Breast epithelium (tissue), 4 donors: ENCODE measurements around the gene PIK3CA. TPM values are rescaled to one million over a fixed set of nuclear protein-coding genes. Genes with fewer than 3 reads are reported as not detected.

ENCODE experiments used
- DNase-seq, 2 donors: peaks; one replicate each; pipeline ENCODE4 v3.0.0-alpha.2; 2019; ENCODE audit warnings: low spot score in 2 of 2
- H3K27ac ChIP-seq, 2 donors: fragments of 200-600 bp; sonication (generic) in 1 of 2; one replicate each; pipeline ENCODE4 v1.5.1; 2016 to 2019; ENCODE audit warnings: mild to moderate bottlenecking in 1 of 2
- H3K27me3 ChIP-seq, 2 donors: fragments of 200-600 bp; sonication (generic) in 1 of 2; one replicate each; pipeline versions ENCODE4 v1.5.1 to v1.6.0; 2017 to 2019; ENCODE audit warnings: control low read depth in 1 of 2, mild to moderate bottlenecking in 1 of 2
- H3K36me3 ChIP-seq: fragments of 200-600 bp; one replicate; pipeline ENCODE4 v1.5.1; 2019
- H3K4me1 ChIP-seq, 2 donors: fragments of 200-600 bp; sonication (generic); one replicate each; pipeline ENCODE4 v1.5.1; 2016 to 2019; ENCODE audit warnings: control low read depth in 1 of 2
- H3K4me3 ChIP-seq, 3 donors: fragments of 200-600 bp; sonication (generic); 1 replicate in 2 of 3; 2 replicates in 1 of 3; pipeline ENCODE4 v1.5.1; 2016 to 2019; ENCODE audit warnings: mild to moderate bottlenecking in 3 of 3, moderate library complexity in 2 of 3
- H3K9me3 ChIP-seq, 2 donors: fragments of 200-600 bp; sonication (generic) in 1 of 2; one replicate each; pipeline ENCODE4 v1.5.1; 2016 to 2019; ENCODE audit warnings: control low read depth in 1 of 2
- POLR2A ChIP-seq: fragments of 450-650 bp; IDR thresholded peaks from one replicate; pipeline ENCODE4 v1.6.1; 2016; ENCODE audit warnings: antibody characterized with exemption, mild to moderate bottlenecking, moderate library complexity
- POLR2AphosphoS5 ChIP-seq, 3 donors: sonication (generic); formaldehyde crosslinking; IDR thresholded peaks; one replicate each; pipeline ENCODE4 v1.6.1; 2017; ENCODE audit warnings: antibody characterized with exemption in 3 of 3
- intact Hi-C: fragments of 100-400 bp; cut with DNase I; formaldehyde crosslinking; loops from one replicate; pipeline ENCODE4 v1.15.1; 2023; ENCODE audit warnings: low total_unique reads
- total RNA-seq, 3 donors: library from RNA; depleted of rRNA; stranded (reverse); fragments of >200 nt; gene quantifications; one replicate each; pipeline ENCODE4 v1.1.0, GENCODE V29; 2016
- TF ChIP-seq, protein P1 (sequence below), 3 donors: fragments of 450-650 bp; IDR thresholded peaks; one replicate each; pipeline ENCODE4 v1.5.1; 2016 to 2017; ENCODE audit warnings: antibody characterized with exemption in 3 of 3, mild to moderate bottlenecking in 3 of 3, moderate library complexity in 3 of 3

The PIK3CA gene
- total RNA-seq, 3 donors from 2014 or later = 34.1 to 43.0 (median 38.4) TPM

DNA sequence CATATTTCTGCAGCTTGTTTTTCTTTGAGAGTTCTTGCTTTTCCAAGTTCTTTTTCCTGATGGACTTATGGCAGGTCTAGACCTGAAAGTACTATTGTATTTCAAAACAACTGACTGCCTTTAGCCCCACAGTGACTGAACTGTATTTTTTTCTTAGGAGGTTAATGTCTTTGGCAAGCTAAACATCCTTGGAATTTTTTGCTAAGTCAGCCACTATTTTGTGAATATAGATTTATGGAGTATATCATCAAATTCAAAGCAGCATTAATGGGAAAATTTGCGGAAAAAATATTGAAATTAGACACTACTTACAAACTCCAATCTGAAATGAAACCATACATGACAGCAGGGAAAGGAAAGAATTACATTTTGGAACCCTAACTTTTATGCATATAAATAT lies 8.6 kb downstream of the PIK3CA start:
- no peak for DNase-seq
- no peaks in the 10 kb centered on the region for H3K4me1 ChIP-seq
- H3K27ac ChIP-seq = no peak overlapping the region
- H3K27me3 ChIP-seq = no peaks in the 10 kb centered on the region
- intact Hi-C loops = no loop called here
- TF ChIP-seq POLR2A (no peak), POLR2AphosphoS5 (IDR thresholded peaks at IDR 0.05) (no peak)
- TF ChIP-seq, protein P1, sequence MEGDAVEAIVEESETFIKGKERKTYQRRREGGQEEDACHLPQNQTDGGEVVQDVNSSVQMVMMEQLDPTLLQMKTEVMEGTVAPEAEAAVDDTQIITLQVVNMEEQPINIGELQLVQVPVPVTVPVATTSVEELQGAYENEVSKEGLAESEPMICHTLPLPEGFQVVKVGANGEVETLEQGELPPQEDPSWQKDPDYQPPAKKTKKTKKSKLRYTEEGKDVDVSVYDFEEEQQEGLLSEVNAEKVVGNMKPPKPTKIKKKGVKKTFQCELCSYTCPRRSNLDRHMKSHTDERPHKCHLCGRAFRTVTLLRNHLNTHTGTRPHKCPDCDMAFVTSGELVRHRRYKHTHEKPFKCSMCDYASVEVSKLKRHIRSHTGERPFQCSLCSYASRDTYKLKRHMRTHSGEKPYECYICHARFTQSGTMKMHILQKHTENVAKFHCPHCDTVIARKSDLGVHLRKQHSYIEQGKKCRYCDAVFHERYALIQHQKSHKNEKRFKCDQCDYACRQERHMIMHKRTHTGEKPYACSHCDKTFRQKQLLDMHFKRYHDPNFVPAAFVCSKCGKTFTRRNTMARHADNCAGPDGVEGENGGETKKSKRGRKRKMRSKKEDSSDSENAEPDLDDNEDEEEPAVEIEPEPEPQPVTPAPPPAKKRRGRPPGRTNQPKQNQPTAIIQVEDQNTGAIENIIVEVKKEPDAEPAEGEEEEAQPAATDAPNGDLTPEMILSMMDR (IDR thresholded peaks at IDR 0.05) = no peak
- H3K36me3 ChIP-seq = no peaks in the 10 kb centered on the region
- no peak overlapping the region for H3K4me3 ChIP-seq
- H3K9me3 ChIP-seq = no peaks in the 10 kb centered on the region

DNA sequence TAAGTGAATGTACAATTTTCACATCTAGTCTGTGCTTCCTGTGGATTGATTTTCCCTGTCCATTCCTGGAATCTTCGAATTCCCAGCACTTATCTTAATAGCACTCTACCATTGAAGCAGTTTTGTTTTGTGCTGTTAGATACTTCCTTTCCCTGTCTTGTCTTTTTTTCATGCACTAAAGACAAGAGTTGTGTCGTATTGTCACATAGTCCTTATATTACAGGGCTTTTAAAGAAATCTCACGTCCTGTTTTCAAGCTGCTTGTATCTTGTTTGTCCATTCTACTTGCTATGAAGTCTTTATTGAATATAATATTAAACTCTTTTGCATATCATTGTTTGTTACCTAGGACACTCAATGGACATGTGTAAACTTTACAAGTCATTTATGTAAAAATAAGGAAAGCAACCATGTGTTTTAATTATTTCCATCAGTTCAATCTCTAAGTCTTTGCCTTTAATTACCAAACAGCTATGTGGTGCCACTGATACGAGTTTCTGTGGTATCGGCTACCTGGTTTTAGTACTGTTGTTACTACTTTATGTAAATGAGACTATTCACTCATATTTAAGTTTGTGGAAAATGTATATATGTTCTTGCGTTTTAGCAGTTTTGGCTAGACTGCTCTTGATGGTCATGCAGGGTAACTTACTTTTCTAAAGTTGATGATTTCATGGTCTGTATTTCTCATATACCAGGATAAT lies 10.3 kb downstream of the PIK3CA start:
- no peak for DNase-seq
- TF ChIP-seq POLR2A (no peak), POLR2AphosphoS5 (IDR thresholded peaks at IDR 0.05) (no peak)
- TF ChIP-seq, protein P1 (IDR thresholded peaks at IDR 0.05) = no peak
- Histone ChIP-seq H3K9me3 (no peaks in the 10 kb centered on the region), H3K4me1 (no peaks in the 10 kb centered on the region), H3K36me3 (no peaks in the 10 kb centered on the region), H3K27me3 (no peaks in the 10 kb centered on the region), H3K4me3 (no peak overlapping the region), H3K27ac (no peak overlapping the region)
- intact Hi-C loops = no loop called here

DNA sequence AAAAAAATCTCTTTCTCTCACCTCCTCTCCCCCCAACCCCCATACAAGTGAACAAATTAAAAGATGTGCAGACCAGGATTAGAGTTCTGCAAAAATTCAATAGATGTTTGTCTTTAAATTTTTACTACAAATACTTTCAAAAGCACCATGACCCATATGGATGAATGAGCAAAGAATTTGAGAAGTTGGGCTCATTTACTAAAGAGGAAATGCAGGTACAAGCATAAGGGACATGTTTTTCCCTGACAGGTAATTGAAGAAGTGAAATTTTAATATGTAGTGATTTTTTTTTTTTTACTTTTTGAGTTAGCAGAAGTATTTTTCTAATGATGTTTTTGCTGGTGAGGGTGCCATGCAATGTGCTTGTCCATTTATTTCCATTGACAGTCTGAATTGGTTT lies 15.3 kb downstream of the PIK3CA start:
- no peak for TF ChIP-seq POLR2AphosphoS5 (IDR thresholded peaks at IDR 0.05)
- no peak for TF ChIP-seq POLR2A
- TF ChIP-seq, protein P1 (IDR thresholded peaks at IDR 0.05) = no peak
- no peak overlapping the region for H3K4me3 ChIP-seq
- intact Hi-C loops = no loop called here
- H3K4me1 ChIP-seq = no peaks in the 10 kb centered on the region
- H3K27ac ChIP-seq = no peak overlapping the region
- H3K36me3 ChIP-seq = no peaks in the 10 kb centered on the region
- peaks cover 0 to 7% of the 10 kb centered on the region in 2 donors for H3K9me3 ChIP-seq
- no peaks in the 10 kb centered on the region for H3K27me3 ChIP-seq
- no peak for DNase-seq

DNA sequence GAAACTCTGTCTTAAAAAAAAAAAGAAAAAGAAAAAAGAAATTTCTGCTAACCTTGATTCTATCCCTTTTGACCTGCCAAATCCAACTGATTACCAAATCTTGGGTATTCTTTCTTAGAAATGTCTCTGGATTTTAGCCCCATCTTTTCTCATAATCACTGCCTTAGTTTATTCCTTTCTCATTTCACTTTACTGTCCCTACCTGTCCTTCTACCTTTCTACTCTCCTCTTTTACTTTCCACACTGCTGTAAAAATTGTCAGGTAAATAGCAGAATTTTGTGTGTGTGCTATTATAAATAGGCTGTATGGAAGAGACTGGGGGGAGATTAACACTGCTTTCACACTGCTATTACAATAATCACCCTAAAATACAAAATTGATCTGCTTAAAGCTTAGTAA lies 16.7 kb downstream of the PIK3CA start:
- Histone ChIP-seq H3K27ac (no peak overlapping the region), H3K27me3 (no peaks in the 10 kb centered on the region), H3K36me3 (no peaks in the 10 kb centered on the region), H3K4me1 (no peaks in the 10 kb centered on the region), H3K9me3 (peaks cover 0 to 7% of the 10 kb centered on the region in 2 donors), H3K4me3 (no peak overlapping the region)
- no peak for DNase-seq
- intact Hi-C loops = no loop called here
- no peak for TF ChIP-seq POLR2AphosphoS5 (IDR thresholded peaks at IDR 0.05)
- no peak for TF ChIP-seq POLR2A
- TF ChIP-seq, protein P1 (IDR thresholded peaks at IDR 0.05) = no peak

DNA sequence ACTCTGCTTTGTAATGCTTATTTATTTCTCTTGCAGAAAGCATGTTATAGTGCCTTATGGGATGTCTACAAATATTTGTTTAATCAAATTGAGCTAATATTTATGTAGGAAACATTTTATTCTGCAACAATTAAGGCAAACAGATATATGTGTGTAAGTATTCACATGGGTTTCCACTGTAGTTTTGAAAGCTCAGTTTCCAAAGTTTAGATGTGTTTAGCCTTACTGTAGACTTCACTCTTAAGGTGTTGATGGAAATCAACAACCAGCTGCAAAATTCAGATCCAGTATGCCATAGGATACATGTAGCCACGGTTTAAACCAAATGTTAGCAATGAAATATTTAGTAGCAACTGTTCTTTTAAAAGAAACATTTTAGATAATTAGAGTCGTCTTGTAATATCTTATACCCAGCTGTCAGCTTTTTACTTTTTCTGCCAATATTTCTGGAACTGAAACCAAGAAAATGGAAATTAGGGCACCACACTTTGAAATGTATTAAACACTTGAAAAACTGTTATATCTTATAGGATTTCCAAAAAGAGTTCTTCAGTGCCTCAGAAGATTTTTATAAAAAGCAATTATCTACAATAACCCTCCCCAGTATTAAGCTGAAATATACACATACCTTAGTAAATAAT lies 18.5 kb downstream of the PIK3CA start:
- Histone ChIP-seq H3K9me3 (peaks cover 0 to 8% of the 10 kb centered on the region in 2 donors), H3K36me3 (no peaks in the 10 kb centered on the region), H3K4me1 (no peaks in the 10 kb centered on the region), H3K27ac (no peak overlapping the region), H3K4me3 (no peak overlapping the region), H3K27me3 (no peaks in the 10 kb centered on the region)
- no peak for DNase-seq
- intact Hi-C loops = no loop called here
- TF ChIP-seq, protein P1 (IDR thresholded peaks at IDR 0.05) = no peak
- no peak for TF ChIP-seq POLR2A
- no peak for TF ChIP-seq POLR2AphosphoS5 (IDR thresholded peaks at IDR 0.05)
